Smooth muscle cell (in vitro differentiated cells): ENCODE results near the gene DNMT3L. TPM values are rescaled to one million over a fixed set of nuclear protein-coding genes. Genes with fewer than 3 reads are reported as not detected.

Experiments
- DNase-seq: peaks from one replicate; lab custom pipeline; 2025; ENCODE audit not compliant: unreplicated experiment; lab: John Stamatoyannopoulos, UW
- H2AFZ ChIP-seq: fragments of 200-600 bp; sonication (generic); 2 replicates; pipeline ENCODE4 v1.6.0; 2016; ENCODE audit warnings: antibody characterized with exemption, low read depth, mild to moderate bottlenecking
- H3F3A ChIP-seq: fragments of 200-600 bp; sonication (generic); 2 replicates; pipeline ENCODE4 v1.6.0; 2017; ENCODE audit warnings: antibody characterized with exemption, low read depth
- H3K27ac ChIP-seq: fragments of 200-600 bp; sonication (generic); 2 replicates; pipeline ENCODE4 v1.5.1; 2016; ENCODE audit warnings: low read depth, mild to moderate bottlenecking
- H3K27me3 ChIP-seq: fragments of 200-600 bp; sonication (generic); 2 replicates; pipeline ENCODE4 v1.6.1; 2016; ENCODE audit warnings: low read depth, mild to moderate bottlenecking
- H3K36me3 ChIP-seq: fragments of 200-600 bp; sonication (generic); 2 replicates; pipeline ENCODE4 v1.5.1; 2016; ENCODE audit warnings: low read depth
- H3K4me1 ChIP-seq: fragments of 200-600 bp; sonication (generic); 2 replicates; pipeline ENCODE4 v1.5.1; 2016; ENCODE audit warnings: low read depth
- H3K4me2 ChIP-seq: fragments of 200-600 bp; sonication (generic); 2 replicates; pipeline ENCODE4 v1.6.0; 2016; ENCODE audit warnings: mild to moderate bottlenecking
- H3K4me3 ChIP-seq: fragments of 200-600 bp; sonication (generic); 2 replicates; pipeline ENCODE4 v1.5.1; 2016; ENCODE audit warnings: mild to moderate bottlenecking
- H3K79me2 ChIP-seq: fragments of 200-600 bp; sonication (generic); 2 replicates; pipeline ENCODE4 v1.6.0; 2016; ENCODE audit warnings: low read depth, mild to moderate bottlenecking
- H3K9ac ChIP-seq: fragments of 200-600 bp; sonication (generic); 2 replicates; pipeline ENCODE4 v1.6.0; 2016; ENCODE audit warnings: low read depth
- H3K9me3 ChIP-seq: fragments of 200-600 bp; sonication (generic); replicated peaks from 2 replicates; pipeline ENCODE4 v1.5.1; 2016; ENCODE audit warnings: low read depth
- H4K20me1 ChIP-seq: fragments of 200-600 bp; sonication (generic); 2 replicates; pipeline ENCODE4 v1.6.0; 2016; ENCODE audit warnings: low read depth
- WGBS: methylation state at CpG from one replicate; pipeline ENCODE4 v1.1.7; 2016; ENCODE audit warnings: low lambda C conversion rate; 5-methylcytosine and 5-hydroxymethylcytosine counted together
- polyA plus RNA-seq: library from polyadenylated mRNA; unstranded; fragments of >200 nt; fragmentation: Nextera tagmentation; extraction: Ambion mirVana; gene quantifications from 2 replicates; pipeline ENCODE4 v1.2.1, GENCODE V29; 2016
- total RNA-seq: library from RNA; depleted of rRNA; stranded (reverse); fragments of >200 nt; gene quantifications from 2 replicates; pipeline ENCODE4 v1.2.3, GENCODE V29; 2014
- TF ChIP-seq, protein P1 (sequence below): fragments of 200-600 bp; sonication (generic); IDR thresholded peaks from 2 replicates; pipeline ENCODE4 v1.5.1; 2017; ENCODE audit warnings: borderline replicate concordance, mild to moderate bottlenecking, antibody characterized with exemption; ENCODE audit not compliant: insufficient read depth, poor library complexity, severe bottlenecking

DNMT3L gene
- total and polyA plus RNA-seq, 2 experiments from 2014 or later = not detected

DNA sequence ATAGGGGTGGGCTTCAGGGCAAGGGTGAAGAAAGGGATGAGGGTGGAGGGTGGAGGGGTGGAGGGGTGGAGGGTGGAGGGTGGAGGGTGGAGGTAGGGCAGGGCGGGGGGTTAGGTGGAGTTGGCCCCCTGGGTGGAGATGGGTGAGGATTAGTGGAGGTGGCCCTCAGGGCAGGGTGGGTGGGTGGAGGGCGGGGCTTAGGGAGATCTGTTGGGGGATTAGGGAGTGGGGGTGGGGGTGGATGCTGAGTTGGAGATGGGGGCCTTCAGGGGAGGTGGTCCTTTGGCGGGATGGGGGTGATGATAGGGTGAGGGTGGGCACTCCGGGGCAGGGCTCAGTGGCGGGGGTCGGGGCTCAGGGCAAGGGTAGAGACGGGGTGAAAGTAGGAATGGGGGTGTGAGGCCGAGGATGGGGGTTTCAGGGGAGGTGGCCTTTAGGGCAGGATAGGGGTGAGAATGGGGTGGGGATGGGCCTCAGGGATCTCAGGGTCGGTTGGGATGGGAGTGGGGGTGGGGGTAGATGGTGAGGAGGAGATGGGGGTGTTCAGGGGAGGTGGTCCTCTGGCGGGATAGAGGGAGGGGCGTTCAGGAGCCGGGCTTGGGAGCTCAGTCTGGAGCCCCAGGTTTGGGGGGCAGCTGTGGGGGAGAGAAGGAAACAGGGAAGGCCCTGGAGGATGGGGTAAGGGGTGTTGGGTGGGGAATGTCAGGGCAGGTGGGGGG lies 800 bp upstream of the DNMT3L start:
- no peak for DNase-seq
- H2AFZ ChIP-seq = no peak overlapping the region
- no peak overlapping the region for H3K9ac ChIP-seq
- H3K4me2 ChIP-seq = no peak overlapping the region
- H3K27ac ChIP-seq = no peak overlapping the region
- no peaks in the 10 kb centered on the region for H3K27me3 ChIP-seq
- H3K4me3 ChIP-seq = no peak overlapping the region
- no peaks in the 10 kb centered on the region for H3F3A ChIP-seq
- H3K79me2 ChIP-seq = no peaks in the 10 kb centered on the region
- 100% methylated on average over 3 of the region's 12 CpGs for WGBS
- no peaks in the 10 kb centered on the region for H4K20me1 ChIP-seq
- TF ChIP-seq, protein P1, sequence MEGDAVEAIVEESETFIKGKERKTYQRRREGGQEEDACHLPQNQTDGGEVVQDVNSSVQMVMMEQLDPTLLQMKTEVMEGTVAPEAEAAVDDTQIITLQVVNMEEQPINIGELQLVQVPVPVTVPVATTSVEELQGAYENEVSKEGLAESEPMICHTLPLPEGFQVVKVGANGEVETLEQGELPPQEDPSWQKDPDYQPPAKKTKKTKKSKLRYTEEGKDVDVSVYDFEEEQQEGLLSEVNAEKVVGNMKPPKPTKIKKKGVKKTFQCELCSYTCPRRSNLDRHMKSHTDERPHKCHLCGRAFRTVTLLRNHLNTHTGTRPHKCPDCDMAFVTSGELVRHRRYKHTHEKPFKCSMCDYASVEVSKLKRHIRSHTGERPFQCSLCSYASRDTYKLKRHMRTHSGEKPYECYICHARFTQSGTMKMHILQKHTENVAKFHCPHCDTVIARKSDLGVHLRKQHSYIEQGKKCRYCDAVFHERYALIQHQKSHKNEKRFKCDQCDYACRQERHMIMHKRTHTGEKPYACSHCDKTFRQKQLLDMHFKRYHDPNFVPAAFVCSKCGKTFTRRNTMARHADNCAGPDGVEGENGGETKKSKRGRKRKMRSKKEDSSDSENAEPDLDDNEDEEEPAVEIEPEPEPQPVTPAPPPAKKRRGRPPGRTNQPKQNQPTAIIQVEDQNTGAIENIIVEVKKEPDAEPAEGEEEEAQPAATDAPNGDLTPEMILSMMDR = no peak
- peaks cover 8% of the 10 kb centered on the region for H3K4me1 ChIP-seq
- no peaks in the 10 kb centered on the region for H3K36me3 ChIP-seq
- H3K9me3 ChIP-seq = no peaks in the 10 kb centered on the region

DNA sequence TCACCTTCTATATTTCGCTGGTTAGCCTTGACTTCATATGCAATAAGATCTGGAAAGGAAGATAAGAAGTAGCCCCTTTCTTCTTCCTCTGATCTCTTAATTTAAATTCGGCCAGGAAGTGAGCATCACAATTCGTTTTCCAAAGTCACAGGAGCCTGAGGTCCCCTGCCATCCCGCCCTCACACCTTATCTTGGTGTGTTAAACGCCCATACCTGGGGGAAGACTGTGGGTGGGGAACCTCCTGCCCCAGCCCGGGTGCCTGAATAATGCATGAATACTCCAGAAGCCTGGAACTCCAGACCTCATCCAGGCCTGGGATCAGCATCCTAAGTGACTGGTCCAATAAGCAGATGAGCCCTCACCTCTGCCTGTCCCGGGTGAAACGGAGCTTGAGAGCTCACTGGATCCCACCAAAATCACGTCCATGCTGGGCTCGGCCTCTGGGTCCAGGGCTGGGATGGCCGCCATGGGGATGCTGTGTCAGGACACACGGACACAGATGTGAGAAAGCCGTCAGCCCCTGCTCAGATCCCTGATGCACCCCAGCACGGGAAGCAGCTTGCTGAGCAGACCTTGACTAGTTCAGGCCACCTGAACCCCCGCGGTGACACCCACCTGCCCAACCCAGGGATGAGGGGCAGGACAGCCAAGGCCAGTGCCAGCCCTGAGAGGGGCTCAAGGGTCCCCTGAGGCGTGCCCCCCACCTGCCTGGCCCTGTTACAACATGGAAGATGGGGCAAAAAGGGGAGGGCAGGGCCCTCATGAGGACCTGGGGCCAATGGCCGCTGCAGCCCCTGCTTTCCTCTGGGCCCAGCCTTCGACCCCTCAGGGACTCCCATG lies 686 bp downstream of the DNMT3L start:
- H2AFZ ChIP-seq = no peak overlapping the region
- no peaks in the 10 kb centered on the region for H4K20me1 ChIP-seq
- no peak overlapping the region for H3K27ac ChIP-seq
- no peaks in the 10 kb centered on the region for H3K27me3 ChIP-seq
- H3K4me1 ChIP-seq = peaks cover 8% of the 10 kb centered on the region
- no peaks in the 10 kb centered on the region for H3K79me2 ChIP-seq
- H3K9ac ChIP-seq = no peak overlapping the region
- no peaks in the 10 kb centered on the region for H3K36me3 ChIP-seq
- no peak overlapping the region for H3K4me3 ChIP-seq
- DNase-seq = no peak
- TF ChIP-seq, protein P1 = no peak
- H3F3A ChIP-seq = no peaks in the 10 kb centered on the region
- WGBS = 82% methylated on average over 18 of the region's 19 CpGs
- H3K4me2 ChIP-seq = no peak overlapping the region
- no peaks in the 10 kb centered on the region for H3K9me3 ChIP-seq

DNA sequence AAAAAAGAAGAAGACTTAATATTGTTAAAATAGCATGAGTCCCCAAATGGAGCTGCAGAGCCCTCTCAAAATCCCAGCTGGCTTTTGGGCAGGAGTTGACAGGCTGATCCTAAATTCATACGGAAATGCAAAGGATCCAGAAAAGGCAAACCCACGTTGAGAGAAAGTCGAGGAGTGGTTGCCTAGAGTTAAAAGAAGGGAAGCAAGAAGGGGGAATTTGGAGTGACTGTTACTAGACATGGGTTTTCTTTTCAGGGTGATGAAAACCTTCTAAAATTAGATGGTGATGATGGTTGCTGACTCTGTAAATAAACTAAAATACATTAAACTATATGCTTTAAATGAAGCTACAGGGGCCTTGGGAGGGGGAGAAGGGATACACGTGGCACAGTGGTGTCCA lies 1.6 kb downstream of the DNMT3L start:
- H3K27ac ChIP-seq = no peak overlapping the region
- H3F3A ChIP-seq = no peaks in the 10 kb centered on the region
- H3K4me1 ChIP-seq = peaks cover 8% of the 10 kb centered on the region
- H3K4me2 ChIP-seq = no peak overlapping the region
- 67% methylated on average over 4 of the region's 4 CpGs for WGBS
- DNase-seq = no peak
- no peaks in the 10 kb centered on the region for H4K20me1 ChIP-seq
- no peaks in the 10 kb centered on the region for H3K9me3 ChIP-seq
- no peaks in the 10 kb centered on the region for H3K36me3 ChIP-seq
- no peak overlapping the region for H3K9ac ChIP-seq
- TF ChIP-seq, protein P1 = no peak
- no peak overlapping the region for H3K4me3 ChIP-seq
- no peaks in the 10 kb centered on the region for H3K79me2 ChIP-seq
- H3K27me3 ChIP-seq = no peaks in the 10 kb centered on the region
- no peak overlapping the region for H2AFZ ChIP-seq
